Measurements from ENCODE around the gene SCN8A. TPM values are rescaled to one million over a fixed set of nuclear protein-coding genes. Genes with fewer than 3 reads are reported as not detected.
"Not testable (repeated sequence)": the region's sequence is repeated elsewhere in the genome, so short reads cannot be mapped to it uniquely, and the experiment has no call there.

SCN8A gene
- total RNA-seq, 1 experiment from 2014 or later = 0.71 TPM

DNA sequence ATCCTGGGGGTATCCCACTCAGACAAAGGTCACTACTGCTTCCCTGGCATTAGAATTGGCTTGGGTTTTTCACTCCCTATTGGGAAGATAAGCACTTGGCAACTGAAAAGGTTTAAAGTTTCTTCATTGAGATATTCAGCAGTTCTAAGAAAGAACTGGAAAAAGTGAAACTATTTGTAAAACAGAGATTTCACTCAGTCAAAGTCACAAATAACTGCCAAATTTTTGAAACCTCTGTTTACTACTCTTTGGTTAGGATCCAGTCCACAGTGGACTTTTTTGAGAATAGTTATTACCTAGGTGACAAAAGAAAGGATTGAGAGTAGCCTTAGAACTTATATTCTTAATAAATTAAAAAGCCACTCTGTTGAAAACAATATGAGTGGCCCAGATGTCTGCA, 172.7 kb downstream of the SCN8A start:
- DNase-seq (ENCODE audit: low spot score) = no peak

DNA sequence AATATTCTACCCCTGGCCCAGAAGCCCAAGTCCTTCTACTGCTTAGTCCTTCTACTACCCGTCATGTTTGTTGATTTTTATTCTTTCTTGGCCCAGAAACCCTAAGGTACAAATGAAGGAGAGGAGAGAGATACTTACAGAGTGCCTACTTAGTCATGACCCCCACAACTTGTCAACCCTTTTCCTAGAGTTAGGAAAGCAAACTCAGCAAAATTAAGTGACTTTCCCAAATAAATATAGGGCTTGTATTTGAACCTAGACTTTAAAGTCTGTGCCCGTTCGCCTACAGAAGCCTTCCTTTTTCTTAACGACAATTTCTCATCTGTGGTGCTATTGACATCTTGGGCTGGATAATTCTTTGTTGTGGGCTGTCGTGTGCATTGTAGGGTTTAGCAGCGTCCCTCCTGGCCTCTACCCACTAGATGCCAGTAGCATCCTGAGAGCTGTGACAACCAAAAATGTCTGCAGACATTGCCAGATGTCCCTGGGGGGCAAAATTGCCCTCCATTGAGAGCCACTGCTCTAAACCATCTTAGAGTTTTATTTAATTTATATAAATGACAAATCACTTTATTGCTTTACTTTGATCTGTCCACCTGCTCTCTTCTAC, 175.1 kb downstream of the SCN8A start:
- DNase-seq (ENCODE audit: low spot score) = no peak

DNA sequence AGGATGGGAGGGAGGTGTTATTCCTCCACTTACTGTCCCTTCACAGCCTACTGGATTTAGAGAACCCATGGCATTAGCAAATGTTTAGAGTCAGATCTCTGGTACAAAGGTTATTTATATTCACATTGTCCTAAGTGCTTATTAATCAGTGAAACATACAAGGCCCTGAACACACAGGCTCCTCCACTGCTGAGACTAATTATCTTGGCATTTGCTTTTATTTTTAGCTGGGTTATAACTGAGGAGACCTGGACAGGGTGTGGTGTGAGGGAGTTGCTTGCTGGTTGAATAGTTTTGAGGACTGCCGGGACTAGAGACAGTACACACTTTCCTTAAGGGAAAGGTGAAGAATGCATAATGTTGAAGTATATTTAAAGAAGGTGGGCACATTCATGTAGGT, 180.0 kb downstream of the SCN8A start:
- DNase-seq (ENCODE audit: low spot score) = no peak

DNA sequence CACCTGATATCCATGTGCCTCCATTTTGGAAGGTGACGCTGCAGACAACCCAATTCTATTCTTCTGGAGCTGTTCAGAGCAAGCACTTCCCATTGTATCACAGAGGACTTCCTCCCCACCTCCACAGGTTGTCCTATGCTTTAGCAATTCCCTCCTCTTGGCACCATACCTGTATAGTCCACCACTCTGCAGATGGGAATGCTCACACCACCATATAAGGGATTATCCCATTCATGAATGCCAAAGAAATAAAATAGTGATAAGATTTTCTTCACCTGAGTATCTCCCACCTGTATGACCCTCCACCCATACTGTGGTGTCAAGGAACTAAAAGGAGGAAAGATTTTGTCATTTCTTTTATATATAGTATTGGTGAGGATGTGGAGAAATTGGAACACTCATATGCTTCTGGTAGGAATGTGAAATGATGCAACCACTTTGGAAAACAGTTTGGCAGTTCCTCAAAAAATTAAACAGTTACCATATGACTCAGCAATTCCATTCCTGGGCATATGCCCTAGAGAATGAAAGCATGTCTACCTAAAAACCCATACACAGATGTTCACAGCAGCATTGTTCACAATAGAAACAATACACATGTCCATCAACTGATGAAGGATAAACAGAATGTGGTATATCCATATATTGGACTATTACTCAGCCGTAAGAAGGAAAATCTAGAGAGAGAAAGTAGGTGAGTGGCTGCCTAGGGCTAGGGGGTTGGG, 182.3 kb downstream of the SCN8A start:
- no peak for DNase-seq (ENCODE audit: low spot score)

DNA sequence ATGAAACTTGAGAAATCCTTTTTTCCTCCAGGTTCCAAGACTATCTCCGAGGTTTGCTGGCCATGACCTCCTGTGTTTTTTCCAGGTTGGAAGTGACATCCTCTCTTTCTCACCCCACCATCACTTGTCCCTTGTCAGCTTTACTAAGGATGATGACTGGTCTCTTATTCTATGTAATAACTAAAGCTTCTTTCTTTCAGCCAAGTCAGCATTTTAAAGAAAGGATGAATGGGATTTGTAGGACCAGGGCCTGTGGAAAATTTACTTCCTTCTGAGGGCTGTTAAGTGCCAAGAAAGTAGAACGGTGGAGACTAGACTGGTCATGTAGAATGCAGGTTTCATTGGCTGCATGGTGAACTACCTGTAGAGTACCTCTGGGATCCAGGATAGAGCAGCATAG, 183.9 kb downstream of the SCN8A start:
- no peak for DNase-seq (ENCODE audit: low spot score)

DNA sequence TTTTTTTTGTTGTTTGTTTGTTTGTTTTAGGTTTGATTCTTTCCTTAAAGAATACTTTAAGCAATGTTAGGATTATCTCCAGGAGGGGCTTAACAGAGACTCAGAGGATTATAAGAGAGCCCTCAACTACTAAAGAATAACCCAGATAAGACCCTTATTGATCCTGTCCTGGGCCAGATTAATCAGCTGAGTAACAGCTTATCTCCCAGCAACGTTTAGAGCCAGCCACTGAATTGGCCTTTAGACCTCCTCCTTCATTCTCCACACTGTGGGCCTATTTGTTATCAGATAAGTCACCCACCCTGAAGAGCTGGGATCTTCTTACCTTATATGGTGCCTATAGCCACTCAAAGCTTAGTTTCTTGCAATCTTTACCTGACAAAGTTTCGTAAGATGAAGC, 186.4 kb downstream of the SCN8A start:
- no peak for DNase-seq (ENCODE audit: low spot score)

DNA sequence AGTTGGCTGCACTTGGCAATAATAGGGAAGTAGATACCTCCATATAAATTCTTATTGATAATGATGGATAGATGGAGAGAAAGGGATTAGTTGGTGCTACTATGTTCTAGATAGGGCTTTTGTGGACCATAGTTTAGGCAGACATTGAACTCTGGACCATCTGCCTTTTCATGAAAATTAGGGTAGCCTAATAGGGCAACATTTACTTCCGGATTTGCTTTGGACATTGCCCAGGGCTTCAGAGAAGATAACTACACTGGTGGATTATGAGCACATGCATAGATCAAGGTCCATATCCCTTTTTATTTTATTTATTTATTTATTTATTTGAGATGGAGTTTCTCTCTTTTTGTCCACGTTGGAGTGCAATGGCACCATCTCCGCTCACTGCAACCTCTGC, 186.9 kb downstream of the SCN8A start:
- no peak for DNase-seq (ENCODE audit: low spot score)

DNA sequence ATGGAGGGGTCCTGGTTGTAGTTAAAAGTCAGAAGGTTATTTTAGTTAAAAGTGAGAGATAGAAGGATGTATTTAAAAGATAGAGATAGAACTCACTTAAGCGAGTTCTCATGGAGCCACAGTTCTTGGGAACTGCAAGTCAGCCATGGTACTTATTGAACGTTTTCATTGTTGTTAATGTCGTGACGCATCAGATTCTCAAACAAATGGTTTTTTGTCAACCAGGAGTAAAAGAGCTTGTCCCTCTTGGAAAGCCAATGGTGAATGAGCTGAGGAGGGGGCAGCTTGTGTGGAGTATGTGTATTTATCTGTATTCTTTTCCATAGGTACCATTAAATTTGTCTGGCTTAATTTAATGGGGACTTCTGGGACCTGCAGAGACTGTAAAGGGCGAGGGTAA, 188.8 kb downstream of the SCN8A start:
- no peak for DNase-seq (ENCODE audit: low spot score)

DNA sequence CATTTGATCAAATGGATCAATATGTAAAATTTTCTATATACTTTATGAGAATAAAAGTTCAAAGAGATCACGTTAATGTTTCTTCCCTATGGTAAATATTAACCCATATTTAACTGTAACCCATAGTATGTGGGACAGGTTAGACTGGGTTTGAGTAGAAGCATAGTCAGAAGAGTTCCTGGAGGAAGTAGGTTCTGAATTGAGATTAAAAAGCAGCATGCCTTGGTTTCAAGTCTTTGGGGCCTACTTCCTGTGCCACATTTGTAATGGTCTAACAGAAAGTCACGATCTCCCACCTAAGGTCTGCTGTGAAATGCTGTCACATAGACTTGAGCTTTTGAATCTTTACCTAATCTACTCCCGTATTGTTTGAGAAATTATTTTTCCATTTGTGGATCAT, 193.7 kb downstream of the SCN8A start:
- peak; percentile 25 for DNase-seq (ENCODE audit: low spot score)

DNA sequence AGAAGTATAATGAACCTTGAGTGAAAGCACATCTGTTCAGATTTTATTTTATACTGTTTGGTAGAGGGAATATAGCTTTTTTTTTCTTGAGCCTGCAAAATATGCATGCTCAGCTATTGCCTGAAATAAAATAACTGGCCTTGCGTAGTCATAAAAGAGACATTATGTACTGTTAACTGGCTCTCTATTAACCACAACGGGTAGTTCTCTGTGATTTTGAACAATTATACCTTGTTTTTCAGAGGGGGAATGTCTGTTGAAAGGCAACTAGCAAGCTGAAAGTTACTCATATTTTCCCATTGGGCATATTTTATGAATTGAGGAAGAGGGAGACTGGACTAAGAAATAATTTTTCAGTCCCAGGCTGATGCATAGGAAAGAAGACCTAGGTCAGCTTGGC, 194.9 kb downstream of the SCN8A start:
- no peak for DNase-seq (ENCODE audit: low spot score)

DNA sequence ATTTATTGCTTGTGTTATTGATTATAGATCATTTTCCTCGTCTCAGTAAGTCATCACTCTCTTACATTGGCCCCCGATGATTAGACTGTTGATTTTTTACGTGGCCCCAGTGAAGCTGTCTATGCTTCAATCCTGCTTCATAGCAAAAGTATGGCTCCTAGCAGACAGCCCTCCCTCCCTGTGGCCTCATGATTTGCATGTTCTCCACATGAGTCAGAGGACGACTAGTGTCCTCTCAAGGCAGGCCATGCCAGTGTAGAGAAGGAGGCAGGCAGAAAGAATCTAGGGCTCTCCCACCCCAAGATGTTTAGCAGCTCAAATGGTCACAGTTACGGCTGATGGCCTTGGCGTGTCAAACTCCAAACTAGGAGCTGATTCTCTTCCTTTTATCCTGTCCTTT, 197.8 kb downstream of the SCN8A start:
- no peak for DNase-seq (ENCODE audit: low spot score)

DNA sequence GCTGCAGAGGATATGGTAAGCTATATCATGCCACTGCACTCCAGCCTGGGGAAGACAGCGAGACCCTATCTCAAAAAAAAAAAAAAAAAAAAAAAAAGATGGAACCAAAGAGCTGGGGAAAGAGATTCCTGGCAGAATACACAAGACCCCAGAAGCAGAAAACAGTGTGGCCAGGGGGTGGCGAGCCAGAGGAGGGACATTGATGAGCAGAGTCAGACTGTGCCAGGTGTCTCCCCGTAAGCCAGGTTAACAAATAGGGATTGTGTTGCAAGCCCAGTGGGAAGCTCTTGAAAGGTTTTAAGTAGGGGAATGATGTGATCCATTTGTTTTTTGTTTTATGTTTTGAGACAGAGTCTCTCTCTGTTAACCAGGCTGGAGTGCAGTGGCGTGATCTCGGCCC, 201.4 kb downstream of the SCN8A start:
- DNase-seq (ENCODE audit: low spot score) = no peak

DNA sequence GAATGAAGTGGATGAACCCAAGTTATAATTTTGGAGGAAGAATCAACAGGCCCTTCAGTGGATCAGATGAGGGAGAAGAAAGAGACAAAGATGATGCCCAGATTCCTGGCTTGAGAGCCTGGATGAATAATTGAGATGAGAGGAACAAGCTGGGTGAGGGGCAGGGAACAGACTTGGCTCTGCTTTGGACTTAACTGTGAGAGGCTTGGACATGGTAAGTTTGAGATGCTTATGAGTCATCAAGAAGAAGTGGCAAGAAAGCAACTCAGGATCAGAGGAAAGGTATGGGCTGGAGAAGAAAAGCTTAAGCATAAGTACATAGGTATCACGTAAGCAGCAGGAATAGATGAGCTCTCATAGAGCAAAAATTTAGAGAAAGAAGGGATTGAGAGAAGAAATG, 202.2 kb downstream of the SCN8A start:
- no peak for DNase-seq (ENCODE audit: low spot score)

DNA sequence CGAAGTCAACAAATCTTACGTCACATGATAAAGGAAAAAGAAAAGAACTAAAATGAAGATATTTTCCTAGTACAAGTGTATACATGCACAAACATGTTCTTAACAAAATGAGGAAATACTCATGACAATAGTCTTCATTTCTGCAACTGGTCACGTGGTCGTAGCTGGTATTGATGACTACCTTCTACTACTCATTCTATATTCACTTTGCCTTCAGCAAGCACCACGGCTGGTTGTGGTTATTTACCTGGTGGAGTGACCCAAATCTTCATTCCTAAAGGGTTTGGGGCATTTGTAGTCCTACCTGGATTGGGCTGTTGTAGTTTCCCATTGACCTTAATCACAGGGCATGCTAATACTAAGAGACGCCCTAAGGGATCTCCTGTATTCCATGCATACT, 206.3 kb downstream of the SCN8A start:
- no peak for DNase-seq (ENCODE audit: low spot score)

DNA sequence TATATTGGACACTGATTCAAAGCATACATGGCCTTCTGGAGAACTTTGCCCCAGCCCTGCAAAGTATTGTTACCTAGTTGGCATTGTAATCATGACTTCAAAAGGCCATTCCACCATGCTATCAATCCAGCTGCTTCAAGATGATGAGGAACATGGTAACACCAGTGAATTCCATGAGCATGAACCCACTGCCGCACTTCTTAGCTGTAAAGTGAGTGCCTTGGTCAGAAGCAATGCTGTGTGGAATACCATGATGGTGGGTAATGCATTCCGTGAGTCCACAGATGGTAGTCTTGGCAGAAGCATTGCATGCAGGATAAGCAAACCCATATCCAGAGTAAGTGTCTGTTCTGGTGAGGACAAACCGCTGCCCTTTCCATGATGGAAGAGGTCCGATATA, 207.0 kb downstream of the SCN8A start:
- DNase-seq (ENCODE audit: low spot score) = not testable (repeated sequence)

DNA sequence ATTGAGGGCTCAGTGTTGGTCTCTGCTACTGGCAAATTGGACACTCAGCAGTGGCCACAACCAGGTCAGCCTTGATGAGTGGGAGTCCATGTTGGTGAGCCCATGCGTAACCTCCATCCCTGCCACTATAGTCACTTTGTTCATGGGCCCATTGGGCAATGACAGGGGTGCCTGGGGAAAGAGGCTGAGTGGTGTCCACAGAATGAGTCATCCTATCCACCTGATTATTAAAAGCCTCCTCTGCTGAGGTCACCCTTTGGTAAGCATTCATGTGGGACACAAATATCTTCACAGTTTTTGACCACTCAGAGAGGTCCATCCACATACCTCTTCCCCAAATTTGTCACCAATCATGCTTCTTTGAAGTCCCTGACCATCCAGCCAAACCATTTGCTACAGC, 207.5 kb downstream of the SCN8A start:
- DNase-seq (ENCODE audit: low spot score) = no peak

DNA sequence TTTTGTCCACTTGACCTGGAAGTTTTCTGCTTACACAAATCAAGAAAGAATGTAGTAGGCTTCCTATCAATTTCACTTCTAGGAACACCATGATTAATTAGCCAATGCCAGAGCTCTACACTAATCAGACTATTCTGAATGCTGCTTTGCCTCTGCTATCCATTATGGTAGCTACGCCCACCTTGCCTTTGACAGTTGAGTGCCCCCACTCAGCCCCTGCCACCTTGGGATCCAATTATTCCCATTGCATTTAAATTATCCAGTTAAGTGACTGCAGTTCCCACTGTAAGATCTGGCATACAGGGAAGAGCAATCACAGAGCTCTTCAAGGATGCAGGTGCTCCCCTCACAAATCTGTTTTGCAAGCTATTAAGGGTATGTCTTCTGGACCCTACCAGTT, 210.0 kb downstream of the SCN8A start:
- no peak for DNase-seq (ENCODE audit: low spot score)

DNA sequence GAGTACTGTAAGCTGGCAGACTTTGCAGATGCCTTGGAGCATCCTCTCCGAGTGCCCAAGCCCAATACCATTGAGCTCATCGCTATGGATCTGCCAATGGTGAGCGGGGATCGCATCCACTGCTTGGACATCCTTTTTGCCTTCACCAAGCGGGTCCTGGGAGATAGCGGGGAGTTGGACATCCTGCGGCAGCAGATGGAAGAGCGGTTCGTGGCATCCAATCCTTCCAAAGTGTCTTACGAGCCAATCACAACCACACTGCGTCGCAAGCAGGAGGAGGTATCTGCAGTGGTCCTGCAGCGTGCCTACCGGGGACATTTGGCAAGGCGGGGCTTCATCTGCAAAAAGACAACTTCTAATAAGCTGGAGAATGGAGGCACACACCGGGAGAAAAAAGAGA, 215.9 kb downstream of the SCN8A start:
- no peak for DNase-seq (ENCODE audit: low spot score)

DNA sequence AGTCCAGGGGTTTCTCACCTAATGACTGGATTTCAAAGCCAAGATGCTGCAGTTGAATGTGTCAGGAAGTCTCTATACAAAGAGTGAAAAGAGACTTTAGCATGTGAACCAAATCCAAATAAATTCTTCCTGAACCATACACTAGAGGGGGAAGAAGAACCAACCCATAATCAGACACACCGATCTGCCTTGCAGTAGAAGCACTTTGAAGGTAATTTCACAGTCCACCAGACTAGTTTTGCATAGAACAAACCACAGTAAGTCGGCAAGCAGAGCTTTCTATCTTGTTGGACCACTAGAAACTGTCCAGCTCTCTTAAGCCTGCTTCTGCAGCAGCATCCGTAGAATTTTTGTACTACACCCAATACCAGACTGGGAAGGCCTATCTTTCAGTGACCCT, 218.2 kb downstream of the SCN8A start:
- DNase-seq (ENCODE audit: low spot score) = no peak

DNA sequence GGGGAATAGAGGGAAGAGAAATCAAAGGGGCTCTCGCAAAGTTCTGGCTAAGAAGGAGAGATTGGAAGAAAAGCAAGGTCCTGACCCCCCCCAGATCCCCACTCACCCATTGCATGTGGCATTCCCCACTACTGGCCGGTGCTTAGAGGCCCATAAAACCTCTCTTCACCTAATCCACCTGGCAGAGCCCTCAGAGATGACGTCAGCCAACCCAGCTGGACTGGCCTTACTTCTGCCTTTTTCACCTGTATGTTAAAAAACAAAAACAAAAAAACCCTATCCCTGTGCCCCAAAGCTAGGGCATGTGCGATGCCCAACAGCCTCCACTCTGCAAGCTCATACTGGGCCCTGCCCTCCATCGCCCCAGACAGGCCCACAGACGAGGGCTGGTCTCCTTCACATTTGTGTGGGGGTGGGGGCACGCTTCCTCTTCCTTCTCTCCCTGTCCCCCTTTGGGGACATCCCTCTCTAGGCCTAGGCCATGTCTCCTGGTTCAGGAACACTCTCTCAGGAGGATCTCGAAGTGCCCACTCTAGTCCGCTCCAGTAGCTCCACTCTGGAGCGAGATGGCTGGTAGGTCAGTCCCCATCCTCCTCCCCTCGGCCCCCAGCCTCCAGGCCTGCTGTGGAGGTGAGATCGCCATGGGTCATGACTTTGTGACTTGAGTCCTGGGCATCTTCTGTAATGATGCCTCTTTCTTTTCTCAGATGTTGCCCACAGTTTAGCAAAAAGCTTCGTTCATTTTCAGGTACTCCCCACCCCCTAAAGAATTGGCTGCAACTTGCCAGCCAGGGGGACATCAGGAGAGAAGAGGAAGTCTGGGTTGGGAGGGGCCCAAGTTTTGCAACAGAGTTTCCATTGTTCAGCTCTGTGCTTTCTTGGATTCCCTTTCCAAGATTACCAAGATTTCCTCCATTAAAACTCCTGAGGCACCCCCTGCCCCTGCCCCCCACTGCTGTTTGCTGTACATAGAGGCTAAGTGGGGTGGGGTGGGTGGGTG, 220.5 kb downstream of the SCN8A start:
- no peak for DNase-seq (ENCODE audit: low spot score)

DNA sequence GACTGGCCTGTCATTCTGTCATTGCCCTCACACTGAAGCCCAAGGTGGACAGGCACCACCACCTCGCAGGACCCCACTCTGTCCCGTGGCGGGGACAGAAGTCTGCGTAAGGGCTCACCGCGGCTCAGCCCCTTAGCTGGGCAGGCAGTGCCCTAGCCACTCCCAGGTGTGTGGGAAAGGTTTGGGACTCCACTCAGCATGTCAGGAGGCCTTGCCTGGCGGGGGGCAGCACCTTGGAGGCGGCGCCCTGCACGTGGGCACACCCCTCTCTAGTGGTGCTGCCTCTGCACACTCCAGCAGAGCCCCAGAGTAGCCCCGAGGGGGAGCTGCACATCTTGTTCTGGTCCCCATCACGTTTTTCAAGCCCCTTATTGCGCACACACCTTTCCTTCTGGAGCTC, 221.8 kb downstream of the SCN8A start:
- no peak for DNase-seq (ENCODE audit: low spot score)

DNA sequence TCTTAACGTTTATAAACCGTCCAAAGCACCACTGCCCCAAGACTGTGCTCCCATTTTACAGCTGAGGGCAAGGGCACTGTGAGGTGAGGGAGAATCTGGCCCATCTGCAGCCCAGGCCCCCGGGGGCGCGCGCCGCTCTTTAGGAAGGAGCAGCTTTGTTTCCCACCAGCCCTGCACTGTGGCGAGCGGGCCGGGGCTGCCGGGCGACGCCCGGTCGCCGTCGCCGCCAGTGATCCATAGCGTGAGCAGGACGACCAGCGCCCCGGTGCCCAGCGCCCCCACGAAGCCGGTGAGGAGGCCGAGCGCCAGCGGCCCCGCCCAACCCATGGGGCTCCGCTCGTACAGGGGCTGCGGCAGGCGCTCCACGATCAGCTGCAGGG, 222.9 kb downstream of the SCN8A start:
- no peak for DNase-seq (ENCODE audit: low spot score)

All from HT-29 (cell line).